Stimulated activated naive B cell treated with anti-CD40 and anti-IgM and Interleukin-4, amounts not matched to agents 10 μg/mL and 1 μg/mL and 100 μg/mL, for 72 hours (primary cell): ENCODE data around the gene TOM1L2.

Experiments
- ATAC-seq, 2 donors: fragments of 150-1000 bp; cut with Tn5 transposase; replicated peaks; 2 replicates each; pipeline ENCODE4 v1.10.0; 2021; ENCODE audit warnings: moderate library complexity in 1 of 2
- DNase-seq: peaks from one replicate; pipeline ENCODE4 v3.0.0; 2021
- H3K27ac Mint-ChIP-seq: one replicate; pipeline ENCODE4 v1.8.0; 2022; ENCODE audit warnings: mild to moderate bottlenecking, mixed read lengths
- H3K27me3 Mint-ChIP-seq, 2 donors: one replicate each; pipeline ENCODE4 v1.8.0; 2022; ENCODE audit warnings: mixed read lengths in 2 of 2
- H3K36me3 Mint-ChIP-seq, 2 donors: one replicate each; pipeline ENCODE4 v1.8.0; 2022; ENCODE audit warnings: mixed read lengths in 2 of 2, mild to moderate bottlenecking in 1 of 2
- H3K4me1 Mint-ChIP-seq, 2 donors: one replicate each; pipeline ENCODE4 v1.8.0; 2022; ENCODE audit warnings: mixed read lengths in 2 of 2, mild to moderate bottlenecking in 1 of 2
- H3K4me3 Mint-ChIP-seq, 2 donors: one replicate each; pipeline ENCODE4 v1.8.0; 2022; ENCODE audit warnings: mild to moderate bottlenecking in 2 of 2, mixed read lengths in 2 of 2, moderate library complexity in 1 of 2
- H3K9me3 Mint-ChIP-seq, 2 donors: one replicate each; pipeline ENCODE4 v1.8.0; 2022; ENCODE audit warnings: mixed read lengths in 2 of 2, mild to moderate bottlenecking in 1 of 2

The TOM1L2 gene

DNA sequence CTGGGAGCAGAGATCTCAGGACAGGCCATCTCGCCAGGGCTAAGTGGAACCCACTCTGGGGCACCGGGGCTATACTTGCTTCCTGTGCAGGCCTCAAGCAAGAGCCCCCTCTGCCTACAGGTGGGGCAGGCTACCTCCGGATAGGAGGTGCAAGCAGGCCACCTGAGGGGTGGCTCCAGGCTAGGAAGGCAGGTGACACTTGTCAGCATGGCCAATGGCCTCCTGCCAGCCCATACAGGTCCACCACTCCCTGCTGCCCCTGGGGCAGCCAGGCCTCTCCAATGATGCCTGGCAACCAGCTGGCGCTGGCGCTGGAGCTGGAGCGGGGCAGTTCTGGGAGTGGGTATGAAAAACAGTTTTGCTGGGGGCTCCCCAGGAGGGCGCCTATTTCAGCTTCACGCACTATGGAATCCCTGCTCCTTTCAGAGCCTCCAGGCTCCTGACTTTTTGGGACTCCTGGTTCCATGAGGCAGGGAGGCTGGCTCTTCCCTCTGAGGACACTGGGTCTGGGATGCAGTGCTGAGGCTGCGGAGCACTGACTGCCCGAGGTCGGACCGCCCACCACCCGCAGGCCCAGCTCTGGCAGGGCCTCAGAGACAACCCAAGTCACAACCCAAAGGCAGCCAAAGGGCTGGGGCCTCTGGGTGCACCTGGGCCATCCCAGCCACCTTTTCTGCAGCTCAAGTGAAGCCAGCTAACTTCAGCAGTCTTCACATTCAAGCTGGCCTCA is 127.0 kb downstream of the TOM1L2 start:
- no peak overlapping the region for H3K4me3 Mint-ChIP-seq
- ATAC-seq (no peak), DNase-seq (no peak)
- H3K9me3 Mint-ChIP-seq, result no peaks in the 10 kb centered on the region
- H3K27ac Mint-ChIP-seq, result no peak overlapping the region
- H3K27me3 Mint-ChIP-seq, result no peaks in the 10 kb centered on the region
- peaks cover 0 to 2% of the 10 kb centered on the region in 2 donors for H3K36me3 Mint-ChIP-seq
- H3K4me1 Mint-ChIP-seq, result peaks cover 21 to 43% of the 10 kb centered on the region in 2 donors

DNA sequence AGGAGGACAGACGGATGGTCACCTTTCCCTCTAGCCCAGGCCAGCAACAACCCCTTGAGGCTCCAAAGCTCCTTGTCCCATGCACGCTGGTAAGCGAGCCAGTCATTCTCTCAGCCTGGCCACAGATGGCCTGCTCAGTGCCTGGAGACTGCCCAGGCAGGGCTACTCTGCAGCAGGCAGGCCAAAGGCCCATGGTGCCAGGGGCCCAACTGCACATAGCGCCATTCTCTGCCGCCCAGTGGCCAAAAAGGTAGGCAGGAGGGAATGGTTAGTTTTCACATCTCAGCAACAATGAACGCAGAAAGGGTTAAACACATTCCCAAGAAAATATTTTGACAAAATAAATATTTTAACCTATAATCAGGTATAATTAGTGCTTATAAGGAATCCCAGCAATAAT is 127.7 kb downstream of the TOM1L2 start:
- H3K9me3 Mint-ChIP-seq, result no peaks in the 10 kb centered on the region
- no peak for ATAC-seq

DNA sequence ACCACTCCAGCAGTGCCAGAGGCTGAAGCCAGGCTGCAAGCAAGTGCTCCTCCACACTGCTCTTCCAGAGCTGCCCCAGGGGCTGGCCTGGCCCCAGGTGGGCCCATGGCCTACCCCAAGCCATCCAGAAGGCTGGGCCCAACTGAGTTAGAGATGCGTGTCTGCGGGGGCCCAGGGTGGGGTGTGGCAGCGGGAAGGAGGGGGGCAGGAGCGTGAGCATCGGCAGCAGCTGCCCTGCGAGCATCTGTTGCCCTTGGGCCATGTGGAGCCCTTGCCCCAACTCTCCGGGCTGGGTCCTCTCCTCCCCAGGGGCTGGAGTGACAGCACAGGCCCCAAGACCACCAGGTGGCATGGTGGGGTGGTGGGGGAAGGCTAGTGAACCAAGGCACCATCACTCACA is 128.1 kb downstream of the TOM1L2 start:
- H3K36me3 Mint-ChIP-seq, result no peaks in the 10 kb centered on the region
- H3K9me3 Mint-ChIP-seq, result no peaks in the 10 kb centered on the region
- no peak overlapping the region for H3K4me3 Mint-ChIP-seq
- H3K27ac Mint-ChIP-seq, result no peak overlapping the region
- ATAC-seq (no peak), DNase-seq (no peak)
- no peaks in the 10 kb centered on the region for H3K27me3 Mint-ChIP-seq
- H3K4me1 Mint-ChIP-seq, result peaks cover 17 to 39% of the 10 kb centered on the region in 2 donors

More for the DNA sequence above, 127.7 kb downstream of the TOM1L2 start:
- Mint-ChIP-seq H3K27me3 (no peaks in the 10 kb centered on the region), H3K4me3 (no peak overlapping the region), H3K36me3 (peaks cover 0 to 2% of the 10 kb centered on the region in 2 donors), H3K27ac (no peak overlapping the region), H3K4me1 (peaks cover 17 to 39% of the 10 kb centered on the region in 2 donors)
- no peak for DNase-seq

DNA sequence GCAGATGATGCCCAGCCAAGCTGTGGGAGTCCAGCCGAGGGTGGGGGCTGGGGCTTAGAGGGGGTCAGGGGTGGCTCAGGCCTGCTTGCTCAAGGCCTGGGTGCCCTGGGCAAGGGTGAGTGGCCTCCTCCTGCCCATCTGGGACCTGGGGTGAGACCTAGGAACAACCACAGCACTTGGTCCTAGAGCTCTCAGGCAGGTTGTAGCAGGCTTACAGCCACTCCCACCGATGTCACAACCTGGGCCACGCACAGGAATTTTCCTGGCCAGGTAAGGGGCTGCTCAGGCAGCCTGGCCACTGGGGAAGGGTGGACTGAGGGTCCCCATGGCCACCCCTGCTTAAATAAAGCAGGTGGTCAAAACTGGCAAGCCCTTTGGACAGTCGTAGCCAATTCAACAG is 129.1 kb downstream of the TOM1L2 start:
- Mint-ChIP-seq H3K36me3 (no peaks in the 10 kb centered on the region), H3K4me1 (peaks cover 23 to 41% of the 10 kb centered on the region in 2 donors), H3K9me3 (no peaks in the 10 kb centered on the region), H3K27me3 (no peaks in the 10 kb centered on the region), H3K27ac (peak overlapping the region; percentile 51), H3K4me3 (no peak overlapping the region)
- ATAC-seq, result no peak
- DNase-seq, result no peak

DNA sequence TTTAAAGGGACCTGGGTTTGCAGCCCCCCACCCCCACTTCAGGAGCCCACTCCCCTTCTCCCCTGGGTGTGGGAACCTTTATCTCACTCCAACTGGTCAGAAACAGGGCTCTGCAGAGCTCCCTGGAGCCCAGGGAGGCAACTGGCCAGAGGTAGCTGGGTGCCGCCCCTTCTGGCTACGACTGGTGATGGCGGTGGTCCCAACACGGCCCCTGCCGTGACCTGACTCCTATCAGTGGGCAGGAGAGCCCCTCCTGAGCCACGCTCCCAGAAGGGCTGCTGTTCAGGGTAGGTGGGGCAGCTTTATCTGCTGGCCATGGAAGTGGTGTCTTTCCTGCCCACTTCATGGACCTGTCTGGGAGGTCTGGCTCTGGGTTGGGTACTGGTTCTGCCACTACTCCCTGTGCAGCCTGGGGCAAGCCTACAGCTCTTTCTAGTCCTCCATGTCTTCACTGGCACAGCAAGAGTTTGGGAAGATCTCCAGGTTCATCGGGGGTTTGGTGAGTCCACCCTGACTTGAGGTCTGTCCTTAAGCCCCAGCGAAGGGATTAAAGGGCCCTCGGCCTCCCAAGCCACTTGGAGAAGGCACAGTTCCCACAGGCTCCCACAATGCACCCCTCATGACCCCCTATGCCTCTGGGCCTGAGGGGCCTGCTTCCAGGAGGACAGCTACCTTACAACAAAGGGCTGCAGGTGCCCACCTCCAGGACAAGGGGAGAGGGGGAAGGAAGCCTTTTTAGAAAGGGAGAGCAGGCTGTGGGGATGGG is 129.9 kb downstream of the TOM1L2 start:
- Mint-ChIP-seq H3K27ac (peak overlapping the region; percentile 78), H3K36me3 (peaks cover 0 to 1% of the 10 kb centered on the region in 2 donors), H3K4me1 (peaks cover 26 to 45% of the 10 kb centered on the region in 2 donors), H3K27me3 (no peaks in the 10 kb centered on the region), H3K9me3 (no peaks in the 10 kb centered on the region), H3K4me3 (no peak overlapping the region)
- DNase-seq (no peak), ATAC-seq (no peak)

DNA sequence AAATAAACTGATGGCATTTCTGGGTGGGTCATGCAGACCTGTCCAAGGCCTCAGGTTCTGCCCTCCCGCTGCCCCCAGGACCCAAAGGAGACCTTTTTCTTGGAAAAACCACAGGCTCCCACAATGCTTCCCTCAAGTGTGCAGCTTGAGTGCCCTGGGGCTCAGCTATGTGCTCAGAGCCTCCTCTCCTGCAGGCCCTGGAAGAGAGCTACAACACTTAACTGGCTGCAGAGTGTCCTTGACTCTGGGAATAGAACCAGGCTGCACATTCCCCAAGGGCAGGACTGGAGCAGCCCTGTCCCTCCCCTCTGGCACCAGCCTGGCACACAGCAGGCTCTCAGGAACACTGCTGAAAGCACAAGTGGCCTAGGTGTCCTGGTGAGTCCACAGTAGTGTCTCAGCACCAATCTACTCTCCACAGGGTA is 130.6 kb downstream of the TOM1L2 start:
- Mint-ChIP-seq H3K27me3 (no peaks in the 10 kb centered on the region), H3K9me3 (no peaks in the 10 kb centered on the region), H3K36me3 (peaks cover 0 to 7% of the 10 kb centered on the region in 2 donors), H3K4me1 (peaks cover 30 to 47% of the 10 kb centered on the region in 2 donors), H3K27ac (no peak overlapping the region), H3K4me3 (no peak overlapping the region)
- ATAC-seq (no peak), DNase-seq (no peak)

DNA sequence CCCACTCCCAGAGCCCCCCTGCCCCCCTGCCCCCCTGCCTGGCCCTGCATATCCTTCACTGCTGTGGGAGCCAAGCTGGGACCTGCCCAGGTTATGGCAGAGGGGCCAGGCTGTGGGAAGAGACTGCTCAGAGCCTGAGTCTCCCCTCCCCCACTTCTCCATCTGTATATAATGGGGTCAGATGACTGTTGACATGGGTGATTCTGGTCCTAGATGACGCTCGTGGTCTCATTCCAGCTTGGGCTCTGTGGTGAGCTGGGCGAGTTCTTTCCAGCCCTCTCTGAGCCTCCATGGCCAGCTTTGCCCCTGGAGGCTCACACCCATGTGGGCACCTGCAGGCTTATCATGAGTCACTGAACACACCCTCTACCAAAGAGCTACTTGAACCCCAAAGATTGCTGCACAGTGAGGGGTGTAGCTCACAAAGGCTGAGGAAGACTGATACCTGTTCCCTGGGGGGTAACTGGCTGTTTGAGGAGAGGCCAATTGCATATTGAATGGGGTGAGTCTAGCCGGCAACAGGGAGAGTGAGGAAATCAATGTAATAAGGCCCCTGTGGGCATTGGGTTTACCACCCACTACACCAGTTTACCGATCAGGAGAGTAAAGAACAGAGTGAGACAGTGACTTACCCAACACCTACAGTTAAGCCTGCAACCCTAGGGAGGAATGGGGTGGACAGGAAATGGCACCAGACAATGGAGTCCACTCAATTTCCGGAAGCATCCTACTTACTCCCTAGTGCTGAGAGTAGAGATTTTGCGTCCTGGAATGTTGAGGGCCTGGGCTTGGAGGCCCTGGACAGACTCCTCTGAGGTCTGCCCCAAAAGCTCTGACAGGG is 131.2 kb downstream of the TOM1L2 start:
- no peak for ATAC-seq
- Mint-ChIP-seq H3K27ac (peak overlapping the region; percentile 93), H3K4me1 (peaks cover 31 to 49% of the 10 kb centered on the region in 2 donors), H3K27me3 (no peaks in the 10 kb centered on the region), H3K36me3 (peaks cover 2 to 9% of the 10 kb centered on the region in 2 donors), H3K4me3 (peak overlapping the region; percentile 76 to 85), H3K9me3 (no peaks in the 10 kb centered on the region)
- DNase-seq, result no peak

DNA sequence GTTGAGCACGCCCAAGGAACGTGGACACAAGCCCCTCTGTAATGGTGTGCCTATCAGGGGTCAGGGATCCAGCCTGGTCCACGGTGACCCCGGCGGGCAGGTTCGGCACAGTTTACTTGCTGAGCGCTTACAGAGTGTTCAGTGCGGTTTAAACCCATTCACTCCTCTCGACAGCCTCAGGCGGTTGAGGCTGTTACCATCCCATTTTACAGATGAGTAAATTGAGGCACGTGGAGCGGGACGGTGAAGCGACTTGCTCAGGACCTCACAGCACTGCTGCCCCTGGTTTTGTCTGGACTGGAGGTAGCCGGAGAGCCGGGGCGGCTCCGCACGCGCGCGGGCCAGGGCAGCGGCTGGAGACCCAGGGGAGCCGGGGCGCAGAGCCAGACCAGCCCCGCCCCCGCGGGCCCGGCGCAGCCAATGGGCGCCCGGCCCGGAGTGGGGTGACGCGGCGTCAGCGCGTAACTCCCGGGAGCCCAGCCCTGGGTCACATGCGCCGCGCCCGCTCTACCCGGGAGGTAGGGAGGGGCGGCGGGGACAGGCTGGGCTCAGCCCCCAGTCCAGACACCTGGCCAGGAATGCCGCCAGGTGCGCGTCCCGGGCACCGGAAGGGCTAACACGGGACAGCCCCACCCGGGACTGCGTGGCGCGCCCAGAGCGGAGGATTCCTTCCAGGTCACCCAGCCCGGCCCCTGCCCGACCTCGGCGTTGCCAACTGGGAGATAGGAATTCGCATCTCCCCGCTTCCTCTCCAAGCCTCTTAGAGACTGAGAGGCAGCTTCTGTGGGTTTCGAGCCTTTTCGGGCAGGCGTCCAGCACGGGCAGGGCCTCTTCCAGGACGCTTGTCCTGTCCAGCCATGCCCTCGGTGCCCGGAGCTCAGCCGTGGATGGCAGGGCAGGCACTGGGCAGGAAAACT is 132.2 kb downstream of the TOM1L2 start:
- ATAC-seq, result peak; percentile 76 to 79
- Mint-ChIP-seq H3K4me1 (peaks cover 38 to 59% of the 10 kb centered on the region in 2 donors), H3K27me3 (no peaks in the 10 kb centered on the region), H3K36me3 (peaks cover 5 to 16% of the 10 kb centered on the region in 2 donors), H3K27ac (peak overlapping the region; percentile 95), H3K4me3 (peak overlapping the region; percentile 81 to 85), H3K9me3 (no peaks in the 10 kb centered on the region)
- peak; percentile 82 for DNase-seq

DNA sequence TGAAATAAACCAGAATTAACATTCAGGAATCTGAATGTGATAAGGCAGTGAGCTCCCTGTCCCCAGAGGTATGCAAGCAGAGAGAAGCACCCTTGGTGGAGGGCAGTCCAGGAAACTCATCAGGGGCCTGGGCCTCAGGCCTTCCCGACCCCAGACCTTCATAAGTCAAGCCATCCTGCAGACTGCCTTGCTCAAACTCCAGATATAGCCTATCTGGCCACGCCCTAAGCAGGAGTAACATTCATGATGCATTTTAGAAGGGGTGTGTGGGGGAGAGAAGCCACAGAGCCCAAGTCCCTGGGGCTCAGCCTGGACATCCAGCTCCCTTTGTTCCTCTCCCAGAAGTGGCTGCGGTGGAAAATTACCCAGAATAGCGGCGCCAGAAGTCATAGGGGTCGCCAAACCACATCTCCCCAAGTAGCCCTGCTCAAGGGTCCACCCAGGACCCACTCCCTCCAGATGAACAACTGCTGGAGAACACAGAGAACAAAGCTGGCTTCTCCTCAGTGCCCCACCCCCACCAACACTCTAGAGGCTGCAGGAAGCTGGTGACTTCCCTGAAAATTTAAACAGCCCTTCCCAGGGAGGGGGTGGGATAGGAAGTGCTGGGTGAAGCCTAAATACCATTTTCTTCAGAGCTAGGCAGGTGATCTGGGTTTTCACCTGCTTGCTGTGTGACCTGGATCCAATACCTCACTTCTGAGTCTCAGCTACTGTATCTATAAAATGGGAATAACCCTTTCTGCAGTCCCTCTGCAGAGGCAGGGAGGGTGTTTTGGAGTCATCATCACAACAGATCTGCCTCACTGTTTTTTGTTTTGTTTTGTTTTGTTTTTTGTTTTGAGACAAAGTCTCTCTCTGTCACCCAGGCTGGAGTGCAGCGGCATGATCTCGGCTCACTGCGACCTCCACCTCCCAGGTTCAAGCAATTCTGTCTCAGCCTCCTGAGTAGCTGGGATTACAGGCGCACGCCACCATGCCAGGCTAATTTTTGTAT is 133.9 kb downstream of the TOM1L2 start:
- Mint-ChIP-seq H3K9me3 (no peaks in the 10 kb centered on the region), H3K27me3 (no peaks in the 10 kb centered on the region)

DNA sequence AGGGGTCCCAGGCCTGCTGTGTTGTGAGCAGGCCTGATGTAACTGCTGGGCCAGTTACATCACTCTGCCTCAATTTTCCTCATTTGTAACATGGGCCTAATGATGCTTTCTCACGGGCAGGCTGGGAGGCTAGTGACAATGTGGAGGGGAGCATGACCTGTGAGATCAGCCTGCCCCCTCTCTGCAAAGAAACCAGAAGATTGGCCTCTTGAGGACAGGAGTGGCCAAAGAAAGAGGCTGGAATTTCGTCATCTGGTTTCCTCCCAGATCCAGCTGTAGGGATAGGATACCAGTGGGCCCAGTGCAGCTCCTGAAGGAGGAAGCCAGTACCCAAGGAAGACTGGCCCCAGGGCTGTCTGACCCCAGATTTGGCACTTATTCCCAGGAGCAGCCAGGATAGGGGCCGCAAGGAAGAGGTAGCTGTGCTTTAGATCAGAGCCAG is 134.8 kb downstream of the TOM1L2 start:
- H3K4me1 Mint-ChIP-seq, result peaks cover 52 to 79% of the 10 kb centered on the region in 2 donors
- peak overlapping the region; percentile 99 for H3K27ac Mint-ChIP-seq
- peak overlapping the region; percentile 93 to 97 for H3K4me3 Mint-ChIP-seq

More for the DNA sequence above, 133.9 kb downstream of the TOM1L2 start:
- no peak for ATAC-seq
- Mint-ChIP-seq H3K27ac (peak overlapping the region; percentile 99), H3K4me3 (peak overlapping the region; percentile 85 to 93), H3K4me1 (peaks cover 50 to 75% of the 10 kb centered on the region in 2 donors), H3K36me3 (peaks cover 15 to 32% of the 10 kb centered on the region in 2 donors)
- DNase-seq, result no peak

DNA sequence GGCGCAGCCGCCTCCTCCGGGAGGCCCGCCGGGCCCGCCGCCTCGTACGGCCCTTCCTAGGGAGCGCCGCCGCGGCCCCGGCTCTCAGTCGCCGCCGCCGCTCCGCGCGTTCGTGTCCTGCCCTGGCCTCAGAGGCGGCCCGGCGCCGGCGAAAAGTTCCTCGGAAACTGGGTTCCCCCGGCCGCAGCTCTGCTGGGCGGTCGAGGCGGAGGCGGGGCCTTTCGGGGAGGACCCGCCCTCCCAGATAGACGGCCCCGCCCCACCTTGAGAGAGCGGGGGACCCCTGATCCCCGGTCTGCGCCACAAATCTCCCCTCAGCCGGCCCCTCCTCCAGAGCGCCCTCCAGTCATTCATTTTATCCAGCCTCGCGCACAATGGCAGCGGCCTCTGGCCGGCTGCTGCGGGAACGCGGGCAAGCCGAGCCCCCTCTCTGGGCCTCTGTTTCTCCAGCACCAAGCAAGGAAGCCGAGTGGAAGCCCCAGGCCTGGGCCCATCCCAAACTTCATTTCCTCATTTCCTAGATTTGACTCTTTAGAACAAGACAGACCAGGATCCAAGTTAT is 135.3 kb downstream of the TOM1L2 start, which contains the start of gene SREBF1:
Gene SREBF1, minus strand, starts transcription at position 169 of the 562 bp plus-strand sequence. CDS start 169 bp downstream, outside the sequence.
- no peaks in the 10 kb centered on the region for H3K9me3 Mint-ChIP-seq

More for the DNA sequence above, 134.8 kb downstream of the TOM1L2 start:
- ATAC-seq, result no peak
- peaks cover 18 to 33% of the 10 kb centered on the region in 2 donors for H3K36me3 Mint-ChIP-seq
- no peaks in the 10 kb centered on the region for H3K9me3 Mint-ChIP-seq
- H3K27me3 Mint-ChIP-seq, result no peaks in the 10 kb centered on the region
- no peak for DNase-seq

More for the DNA sequence above, 135.3 kb downstream of the TOM1L2 start, which contains the start of gene SREBF1:
- Mint-ChIP-seq H3K36me3 (peaks cover 22 to 38% of the 10 kb centered on the region in 2 donors), H3K27me3 (no peaks in the 10 kb centered on the region), H3K4me1 (peaks cover 54 to 82% of the 10 kb centered on the region in 2 donors), H3K4me3 (peak within 1 kb of the TSS; percentile 93 to 97), H3K27ac (peak within 1 kb of the TSS; percentile 99)
- ATAC-seq (peak; percentile 26 to 31), DNase-seq (peak; percentile 61)
